Inflammatory macrophage treated with lipopolysaccharide for 4 hours (primary cell): ENCODE measurements around the gene CMIP.

Source experiments
- DNase-seq: peaks from one replicate; pipeline ENCODE4 v3.0.0-alpha.2; 2020

CMIP gene

DNA sequence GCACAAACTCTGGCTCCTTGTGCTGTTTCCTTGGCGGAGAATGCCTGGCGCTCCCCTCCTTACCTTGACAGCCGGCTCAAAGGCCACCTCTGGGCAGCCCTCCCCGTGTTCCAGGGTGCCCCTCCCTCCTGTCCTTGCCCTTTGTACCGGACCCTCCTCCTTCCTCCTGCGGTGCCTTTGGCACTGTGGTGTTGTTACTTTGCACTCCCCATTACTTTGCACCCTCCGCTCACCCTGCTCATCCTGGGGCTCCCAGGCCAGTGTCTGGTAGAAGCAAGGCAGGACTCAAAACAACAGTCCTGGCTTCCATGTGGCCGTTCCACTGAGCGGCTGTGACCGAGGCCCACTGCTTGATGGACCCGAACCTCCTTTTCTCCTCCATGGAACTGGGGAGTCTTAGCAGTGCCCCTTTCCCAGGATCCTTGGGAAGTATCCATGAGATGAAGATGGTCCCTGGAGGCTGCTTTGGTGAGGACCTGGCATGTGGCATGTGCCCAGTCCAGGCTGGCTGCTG is 147.8 kb downstream of the CMIP start:
- DNase-seq, result no peak

DNA sequence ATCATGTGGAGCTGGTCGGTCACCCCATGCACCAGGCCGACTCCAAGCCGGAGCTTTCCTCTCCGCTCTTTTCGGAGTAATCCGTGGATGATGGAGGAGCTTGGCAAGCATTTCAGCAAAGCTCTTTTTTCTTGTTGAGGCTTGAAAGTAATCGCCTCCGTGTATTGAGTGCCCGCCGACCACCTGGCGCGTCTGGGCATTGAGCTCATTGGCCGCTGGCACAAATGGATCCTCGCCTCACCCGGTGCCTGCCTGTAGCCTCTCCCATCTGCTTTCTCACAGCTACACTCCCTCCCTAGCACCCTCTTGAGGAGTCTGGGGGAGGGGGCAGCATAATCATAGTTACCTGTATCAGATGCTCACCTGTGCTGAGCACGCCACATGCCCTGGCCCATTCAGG is 148.9 kb downstream of the CMIP start:
- DNase-seq, result no peak

DNA sequence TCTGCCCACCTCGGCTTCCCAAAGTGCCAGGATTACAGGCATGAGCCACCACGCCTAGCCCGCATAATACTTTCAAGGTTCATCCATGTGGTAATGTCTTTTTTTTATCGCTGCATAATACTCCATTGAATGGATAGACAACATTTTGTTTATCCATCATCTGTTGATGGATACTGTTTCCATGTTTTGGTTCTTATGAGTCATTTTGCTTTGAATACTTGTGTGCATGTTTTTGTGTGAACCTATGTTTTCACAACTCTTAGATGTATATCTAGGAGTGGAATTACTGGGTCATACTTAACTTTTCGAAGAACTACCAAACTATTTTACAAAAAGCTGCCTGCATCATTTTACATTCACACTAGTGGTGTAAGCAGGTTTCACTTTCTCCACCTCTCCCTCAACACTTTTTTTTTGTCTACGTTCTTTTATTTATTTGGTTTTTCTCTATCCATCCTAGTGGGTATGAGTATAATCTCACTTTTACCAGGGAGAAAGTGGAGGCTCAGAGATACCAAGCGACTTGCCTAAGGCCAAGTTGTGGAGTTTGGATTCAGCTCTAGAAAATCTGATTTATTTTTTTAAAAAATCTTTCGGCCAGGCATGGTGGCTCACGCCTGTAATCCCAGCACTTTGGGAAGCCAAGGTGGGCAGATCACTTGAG is 151.2 kb downstream of the CMIP start:
- DNase-seq, result no peak

DNA sequence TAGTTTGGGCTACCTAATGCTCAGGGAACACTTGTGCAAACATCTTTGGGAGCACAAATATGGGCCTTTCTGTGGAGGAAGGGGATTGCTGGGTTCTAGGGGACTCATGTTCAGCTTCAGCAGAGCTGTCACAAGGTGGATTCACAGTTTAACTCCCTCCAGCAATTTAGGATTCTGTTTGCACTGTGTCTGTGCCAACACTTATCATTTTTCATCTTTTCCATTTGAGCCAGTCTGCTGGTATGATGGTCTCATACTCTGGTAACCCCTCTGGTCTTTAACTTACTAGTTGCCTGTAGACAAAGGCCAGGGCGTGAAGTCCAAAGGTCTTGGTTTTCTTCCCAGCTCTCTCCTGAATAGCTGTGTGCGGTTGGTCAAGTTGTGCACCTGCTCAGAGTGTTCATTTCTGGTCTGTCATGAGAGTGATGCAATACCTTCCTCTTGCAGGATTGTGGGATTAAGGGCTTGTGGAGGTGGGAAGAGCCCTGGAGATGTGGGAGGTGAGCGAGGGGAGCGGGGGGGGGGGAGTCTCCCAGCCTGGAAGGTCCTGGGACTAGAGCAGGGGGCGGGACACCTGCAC is 152.6 kb downstream of the CMIP start:
- DNase-seq, result no peak

DNA sequence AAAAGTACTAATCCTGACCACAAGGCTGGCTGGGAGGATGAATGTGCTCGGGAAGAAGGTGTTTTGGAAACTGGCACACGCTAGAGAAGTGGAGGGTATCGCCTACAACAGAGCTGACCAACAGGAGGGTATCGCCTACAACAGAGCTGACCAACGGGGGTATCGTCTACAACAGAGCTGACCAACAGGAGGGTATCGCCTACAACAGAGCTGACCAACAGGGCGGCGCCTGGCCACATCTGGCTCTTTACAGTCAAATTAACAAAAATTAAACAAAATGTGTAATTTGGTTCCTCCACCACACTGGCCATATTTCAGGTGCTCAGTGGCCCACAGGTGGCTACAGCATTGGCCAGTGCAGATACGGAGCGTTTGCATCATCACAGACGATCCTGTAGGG is 153.5 kb downstream of the CMIP start:
- no peak for DNase-seq

DNA sequence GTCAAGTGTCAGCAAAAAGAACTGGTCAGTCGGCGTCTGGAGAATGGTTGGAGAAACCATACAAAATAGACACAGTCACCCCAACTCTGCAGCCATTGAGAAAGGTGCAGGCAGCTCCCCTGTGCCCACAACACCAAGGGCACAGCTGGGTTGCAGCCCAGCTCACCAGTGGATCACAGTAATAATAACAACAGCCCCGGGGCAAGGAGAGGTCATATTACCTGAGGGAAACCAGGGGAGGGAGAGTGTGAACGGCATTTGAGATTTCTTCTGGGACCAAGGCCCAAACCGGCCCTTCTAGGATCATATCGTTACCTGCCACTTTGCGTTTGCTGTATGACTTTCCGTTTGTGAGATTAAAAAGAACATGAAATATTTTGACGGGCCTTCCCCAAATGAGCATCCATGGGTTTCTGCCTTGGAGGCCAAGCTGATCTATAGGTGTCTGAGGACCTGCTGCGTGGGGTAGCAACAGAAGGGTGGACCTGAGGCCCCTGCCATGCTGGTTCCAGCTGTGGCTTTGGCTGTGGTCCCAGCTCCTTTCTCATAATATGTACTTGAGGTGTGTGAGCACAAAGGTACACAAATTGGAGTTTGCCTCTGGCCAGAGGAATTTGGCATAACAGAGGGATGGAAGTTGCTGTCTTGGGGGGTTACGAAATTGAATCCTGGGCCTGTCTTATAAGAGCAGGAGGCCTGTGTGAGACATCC is 154.6 kb downstream of the CMIP start:
- no peak for DNase-seq

DNA sequence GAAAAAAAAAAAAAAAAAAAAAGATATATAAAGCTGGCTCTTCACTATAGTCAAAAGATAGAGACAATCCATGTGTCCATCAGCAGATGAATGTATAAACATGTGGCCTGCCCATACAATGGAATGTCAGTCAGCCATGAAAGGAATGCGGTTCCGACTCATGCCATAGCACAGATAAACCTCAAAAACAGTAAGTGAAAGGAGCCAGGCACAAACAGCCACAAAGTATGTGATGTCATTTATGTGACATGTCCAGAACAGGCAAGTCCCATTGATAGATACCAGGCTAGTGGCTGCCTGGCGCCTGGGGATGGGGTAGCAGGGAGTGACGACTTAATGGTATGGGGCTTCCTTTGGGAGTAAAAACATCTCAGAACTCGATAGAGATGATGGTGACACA is 155.7 kb downstream of the CMIP start:
- DNase-seq, result no peak

DNA sequence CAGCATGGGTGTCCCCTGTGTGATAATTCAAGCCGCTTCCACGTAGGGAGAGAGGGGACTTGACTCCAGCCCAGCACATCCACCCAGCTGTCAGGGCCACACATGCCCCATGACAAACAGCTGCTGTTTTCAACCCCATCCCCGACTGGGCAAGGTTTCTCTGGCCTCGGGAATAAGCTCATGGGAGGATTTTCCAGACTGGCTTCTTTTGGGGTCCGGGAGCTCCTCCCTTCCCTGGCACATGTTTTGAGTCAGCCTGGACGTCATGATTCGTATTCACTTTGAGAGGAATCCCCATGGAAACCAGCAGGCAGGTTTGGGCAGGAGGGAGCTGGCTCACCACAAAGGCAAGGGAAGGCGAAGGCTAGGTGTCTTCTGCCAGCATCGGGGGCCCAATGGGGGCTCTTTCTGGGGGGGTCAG is 156.4 kb downstream of the CMIP start:
- DNase-seq, result no peak

DNA sequence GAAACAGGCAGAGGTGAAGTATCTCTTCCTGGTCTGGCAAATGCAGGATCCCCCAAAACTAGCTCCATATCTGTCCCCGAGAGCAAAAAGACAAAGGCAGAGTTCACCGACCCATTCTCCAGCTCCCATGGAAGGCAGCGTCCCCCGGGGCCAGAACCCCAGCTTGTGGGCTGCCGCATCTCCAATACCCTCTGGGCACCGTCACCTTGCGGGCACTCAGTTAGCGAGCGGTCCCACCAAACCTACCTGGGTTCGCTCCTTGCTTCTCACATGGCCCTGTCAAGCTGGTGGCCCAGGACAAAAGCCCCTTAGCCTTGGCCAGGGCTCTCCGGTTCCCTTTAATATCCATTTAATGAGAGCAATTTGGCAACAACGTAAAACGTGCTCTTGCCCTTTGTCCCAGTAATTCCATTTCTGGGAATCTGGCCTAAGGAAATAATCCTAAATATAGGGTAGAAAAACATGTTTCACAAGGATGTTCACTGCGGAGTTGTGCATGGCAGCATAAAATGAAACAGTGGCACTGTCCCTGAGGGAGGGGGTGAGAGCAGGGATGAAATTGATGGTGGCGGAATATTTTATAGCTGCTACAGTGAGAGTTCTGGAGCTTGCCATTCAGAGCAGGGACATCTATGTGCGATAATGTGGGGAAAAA is 157.1 kb downstream of the CMIP start:
- DNase-seq, result no peak

DNA sequence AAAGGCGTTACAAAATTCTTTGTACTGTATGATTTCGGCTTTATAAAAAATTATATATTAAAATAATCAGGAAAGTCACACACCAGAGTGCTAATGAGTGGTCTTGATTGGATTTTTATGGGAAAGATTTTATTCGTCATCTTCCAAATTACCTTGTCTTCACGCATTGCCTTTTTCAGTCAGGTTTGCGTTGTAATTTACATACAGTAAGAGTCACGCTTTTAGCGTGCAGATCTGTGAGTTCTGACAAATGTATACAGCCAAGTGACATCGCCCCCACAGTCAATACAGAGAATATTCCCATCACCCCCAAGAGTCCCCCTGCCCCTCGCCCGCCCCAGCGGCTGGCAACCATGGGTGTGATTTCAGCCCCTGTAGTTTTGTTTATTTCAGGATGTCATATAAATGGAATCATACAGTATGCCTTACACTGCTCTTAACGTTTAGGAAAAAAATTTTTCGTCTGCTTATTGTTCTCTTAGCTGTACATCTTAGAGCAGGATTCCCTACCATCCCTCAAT is 157.7 kb downstream of the CMIP start:
- no peak for DNase-seq

DNA sequence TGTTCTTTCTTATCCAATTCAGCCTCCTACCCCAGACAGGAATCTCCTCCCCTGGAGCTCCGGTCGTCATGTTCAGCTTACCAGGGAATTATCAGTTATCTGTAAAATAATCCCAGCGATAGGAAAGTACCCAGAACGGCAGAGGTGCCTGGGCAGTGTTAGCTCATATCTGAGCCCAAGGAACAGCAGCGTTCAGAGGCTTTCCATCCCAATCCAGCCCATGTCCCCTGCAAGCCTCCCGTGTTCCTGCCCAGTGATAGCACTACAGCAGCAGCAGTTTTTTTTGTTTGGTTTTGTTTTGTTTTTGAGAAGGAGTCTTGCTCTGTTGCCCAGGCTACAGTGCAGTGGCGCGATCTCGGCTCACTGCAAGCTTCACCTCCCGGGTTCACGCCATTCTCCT is 158.2 kb downstream of the CMIP start:
- no peak for DNase-seq

DNA sequence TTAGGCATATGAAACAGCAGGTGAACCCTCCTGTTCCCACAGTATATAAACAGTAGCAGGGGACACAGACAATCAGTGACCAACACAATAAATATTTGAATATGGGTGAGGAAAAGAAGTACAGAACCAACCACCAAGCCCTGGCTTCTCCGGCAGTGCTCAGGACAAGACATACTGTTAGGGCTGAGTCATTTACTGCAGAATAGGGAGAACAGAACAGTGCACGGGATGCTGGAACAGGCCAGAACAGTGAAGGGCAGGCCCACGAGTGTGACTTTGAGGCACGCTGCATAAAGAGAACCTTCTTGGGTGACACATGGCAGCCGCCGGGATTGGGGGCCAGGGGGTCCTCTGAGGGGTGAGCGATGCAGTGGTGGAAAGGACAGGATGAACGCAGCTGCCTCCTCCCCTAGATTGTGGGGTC is 160.4 kb downstream of the CMIP start:
- DNase-seq, result no peak

DNA sequence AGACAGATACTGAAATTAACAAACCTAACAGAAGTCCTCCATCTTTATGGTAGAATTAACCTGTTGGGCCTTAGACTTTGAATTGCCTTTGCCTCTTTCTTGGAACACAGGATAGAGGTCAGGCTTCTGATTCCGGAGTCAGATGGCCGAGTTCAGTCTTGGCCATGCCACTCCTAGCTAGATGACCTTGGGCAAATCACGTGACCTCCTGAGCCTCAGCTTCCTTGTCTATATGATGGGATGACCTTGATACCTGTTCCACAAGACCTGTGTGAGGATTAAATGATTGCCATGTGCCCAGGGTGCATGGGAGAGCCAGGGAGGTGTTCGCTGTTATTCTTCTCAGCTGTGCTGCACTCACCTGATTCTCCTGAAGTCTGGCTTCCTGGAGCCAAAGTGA is 161.4 kb downstream of the CMIP start:
- no peak for DNase-seq

DNA sequence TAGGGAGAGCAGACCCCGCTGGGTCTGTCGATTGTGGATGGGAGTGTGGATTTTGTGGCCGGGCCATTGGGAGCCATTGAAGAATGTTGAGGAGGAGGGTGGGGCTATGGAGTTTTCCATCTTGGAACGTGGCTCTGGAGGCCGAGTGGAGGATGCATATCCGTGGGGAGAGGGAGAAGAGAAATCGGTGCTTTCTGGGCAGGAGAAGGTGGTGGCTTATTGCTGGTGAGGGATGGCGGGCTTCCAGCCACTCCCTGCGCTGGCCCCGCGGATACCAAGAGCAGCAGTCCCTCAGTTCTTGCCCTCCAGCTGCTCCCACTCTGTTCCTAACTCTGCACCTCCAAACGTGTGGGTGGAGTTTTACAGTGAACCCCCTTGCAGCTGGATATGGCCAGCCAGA is 162.4 kb downstream of the CMIP start:
- DNase-seq, result no peak

DNA sequence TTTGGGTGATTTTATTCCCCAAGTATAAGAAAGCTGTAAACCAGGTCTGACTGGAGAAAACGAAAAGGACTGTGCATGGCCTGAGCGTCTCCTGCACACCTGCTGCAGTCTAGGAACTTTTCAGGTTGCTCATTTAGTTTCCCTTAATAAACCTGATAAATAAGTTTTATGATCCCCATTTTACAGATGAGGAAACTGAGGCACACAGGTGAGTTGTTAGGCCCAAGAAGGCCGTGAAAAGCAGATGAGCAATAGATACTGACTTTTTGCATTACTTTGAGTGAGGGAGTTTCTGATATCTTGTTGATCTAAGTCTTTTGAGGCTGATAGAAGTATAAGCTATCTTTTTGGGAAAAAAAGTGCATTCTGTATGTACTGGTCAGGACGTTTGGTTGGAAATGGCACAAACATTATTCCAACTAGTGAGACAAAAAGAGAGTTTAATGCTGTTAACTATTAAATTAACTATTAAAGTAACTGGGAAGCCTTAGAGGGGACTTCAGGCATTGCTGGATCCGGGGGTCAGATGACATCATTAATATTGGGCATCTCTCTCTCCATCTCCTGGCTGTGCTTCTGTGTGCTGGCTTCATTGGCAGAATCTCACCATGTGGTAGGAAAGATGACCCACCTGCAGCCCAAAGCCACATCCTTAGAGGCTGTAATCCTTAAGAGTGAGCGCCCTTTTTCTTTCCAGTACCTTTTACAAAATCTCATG is 163.4 kb downstream of the CMIP start:
- DNase-seq, result no peak

DNA sequence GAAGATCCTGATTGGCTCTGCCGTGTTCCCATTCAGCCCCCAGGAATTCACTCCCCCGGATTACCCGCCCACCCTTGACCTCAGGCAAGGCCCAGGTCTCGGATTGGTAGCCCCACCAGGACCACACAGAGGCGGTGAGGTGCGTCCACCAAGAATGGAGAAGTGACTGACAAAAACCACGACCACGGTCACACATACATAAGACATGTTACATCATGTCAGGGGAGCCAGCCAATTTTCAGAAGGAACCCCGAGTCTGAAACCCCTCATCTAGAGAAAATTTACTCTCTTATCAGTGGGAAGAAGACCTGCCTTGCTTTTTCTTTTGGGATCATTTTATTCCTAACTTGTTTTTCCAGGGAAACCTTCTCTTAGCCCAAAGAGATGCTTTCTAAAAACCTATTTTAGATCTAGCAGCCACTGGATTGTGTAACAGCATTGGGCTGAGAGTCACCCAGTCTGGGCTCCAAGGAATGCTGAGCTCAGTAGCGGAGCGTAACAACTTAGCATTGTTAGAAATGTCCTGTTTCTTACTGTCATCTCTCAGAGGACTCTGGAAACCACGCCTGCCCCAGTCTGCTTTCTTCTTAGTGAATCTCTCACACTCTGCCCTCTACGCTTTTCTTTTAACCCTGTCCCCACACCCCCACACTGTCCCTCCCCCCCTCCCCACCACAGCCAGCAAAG is 164.1 kb downstream of the CMIP start:
- DNase-seq, result peak; percentile 58

DNA sequence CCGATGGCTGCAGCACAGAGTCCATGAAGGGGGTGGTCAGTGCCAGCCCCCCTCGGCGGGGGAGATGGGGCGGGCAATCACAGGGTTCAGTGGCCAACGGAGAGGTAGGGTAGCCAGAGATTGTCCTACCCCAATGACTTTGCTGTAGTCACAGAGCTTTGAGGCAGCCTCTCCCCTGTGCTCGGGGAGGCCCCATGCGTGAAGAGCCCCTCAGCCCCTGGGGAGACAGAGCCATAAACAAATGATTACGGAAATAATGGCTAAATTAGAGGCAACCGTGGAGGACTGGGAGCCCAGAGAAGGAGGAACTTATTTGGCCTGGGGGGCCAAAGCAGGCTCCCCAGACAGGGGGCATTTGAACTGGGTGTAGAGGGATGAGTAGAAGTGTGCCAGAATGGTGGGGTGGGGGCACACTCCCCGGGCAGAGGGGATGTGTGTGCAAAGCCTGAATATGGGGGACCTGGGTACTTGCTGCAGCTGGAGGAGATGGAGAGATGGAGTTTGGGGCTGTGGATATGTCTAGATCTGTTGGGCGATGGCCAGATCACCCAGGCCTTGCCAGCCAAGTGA is 164.8 kb downstream of the CMIP start:
- DNase-seq, result no peak

DNA sequence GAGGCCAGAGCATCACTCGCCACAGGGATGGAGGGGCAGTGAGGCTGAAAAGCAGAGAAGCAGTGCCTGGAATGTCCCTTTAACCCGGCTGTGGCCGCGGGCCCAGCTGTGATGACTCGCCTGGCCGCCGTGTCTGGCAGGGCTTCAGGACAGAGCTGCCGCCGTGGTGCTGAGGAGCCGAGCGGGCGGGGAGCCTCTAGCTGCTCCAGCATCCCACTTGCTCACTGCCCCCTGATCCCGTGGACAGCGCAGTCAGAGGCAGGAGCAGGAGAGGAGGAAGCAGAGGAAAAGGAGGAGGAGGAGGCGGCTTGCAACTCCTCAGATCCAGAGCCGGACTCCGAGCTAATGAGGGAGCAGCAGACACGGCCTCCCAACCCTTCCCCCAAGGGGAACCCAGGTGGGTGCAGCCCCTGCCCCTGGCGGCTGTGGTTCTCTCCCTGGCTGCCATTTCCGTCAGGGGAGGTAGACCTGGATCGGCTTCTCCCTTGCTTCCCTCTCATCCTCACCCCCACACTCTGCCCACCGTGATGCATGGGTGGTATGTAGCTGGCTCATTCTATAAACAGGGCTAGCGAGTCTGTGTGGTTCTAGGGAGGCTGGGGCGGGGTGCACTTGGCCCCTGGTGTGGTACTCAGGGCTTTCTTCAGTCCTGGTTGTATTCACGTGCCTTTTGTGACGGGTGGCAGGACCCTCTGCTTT is 165.7 kb downstream of the CMIP start:
- DNase-seq, result no peak

DNA sequence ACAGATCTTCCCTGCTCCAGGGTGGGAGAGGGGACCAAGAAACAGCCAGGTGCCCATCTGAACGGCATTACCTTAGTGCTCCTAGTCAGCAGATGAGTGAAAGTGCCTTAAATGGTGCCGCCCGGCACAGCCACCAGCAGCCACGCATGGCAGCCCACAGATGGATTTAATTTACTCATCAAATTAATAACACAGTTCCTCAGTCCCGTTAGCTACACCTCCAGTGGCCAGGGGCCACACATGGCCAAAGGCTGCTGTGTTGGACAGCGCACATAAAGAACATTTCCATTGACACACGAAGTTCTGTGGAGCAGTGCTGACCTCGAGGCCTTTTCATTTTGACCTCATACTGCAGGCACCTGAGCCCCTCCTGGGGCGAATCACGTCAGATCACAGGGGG is 166.3 kb downstream of the CMIP start:
- no peak for DNase-seq

DNA sequence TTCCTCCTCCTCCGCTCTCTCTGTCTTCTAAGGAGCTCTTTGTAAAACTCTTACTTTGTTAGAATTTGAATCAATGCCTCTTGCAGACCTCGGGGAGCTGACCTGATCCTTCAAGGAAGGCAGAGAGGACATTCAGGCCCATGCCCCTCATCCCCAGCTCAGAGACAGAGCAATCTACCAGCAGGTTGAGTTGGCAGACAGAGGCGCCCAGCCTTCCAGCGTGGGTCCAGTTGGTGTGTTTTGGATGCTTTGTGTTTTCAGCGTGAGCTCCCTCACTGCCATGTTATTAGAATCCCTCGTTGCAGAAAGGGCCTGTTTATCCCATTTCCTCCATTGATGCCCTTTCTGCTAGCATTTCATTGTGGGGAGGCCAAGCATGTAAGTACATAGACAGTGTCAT is 167.1 kb downstream of the CMIP start:
- DNase-seq, result no peak
